B cell (primary cell): ENCODE results near the gene C1orf115.

Experiments
- EZH2 ChIP-seq: IDR thresholded peaks from 2 replicates; pipeline ENCODE4 v1.6.1; 2012; ENCODE audit warnings: borderline replicate concordance, low read depth, mild to moderate bottlenecking, moderate library complexity, low read length; ENCODE audit not compliant: insufficient read depth, poor library complexity, severe bottlenecking
- TF ChIP-seq, protein P1 (sequence below): fragments of 200-600 bp; IDR thresholded peaks from one replicate; pipeline ENCODE4 v1.8.0; 2022; ENCODE audit warnings: antibody characterized with exemption, mild to moderate bottlenecking

DNA sequence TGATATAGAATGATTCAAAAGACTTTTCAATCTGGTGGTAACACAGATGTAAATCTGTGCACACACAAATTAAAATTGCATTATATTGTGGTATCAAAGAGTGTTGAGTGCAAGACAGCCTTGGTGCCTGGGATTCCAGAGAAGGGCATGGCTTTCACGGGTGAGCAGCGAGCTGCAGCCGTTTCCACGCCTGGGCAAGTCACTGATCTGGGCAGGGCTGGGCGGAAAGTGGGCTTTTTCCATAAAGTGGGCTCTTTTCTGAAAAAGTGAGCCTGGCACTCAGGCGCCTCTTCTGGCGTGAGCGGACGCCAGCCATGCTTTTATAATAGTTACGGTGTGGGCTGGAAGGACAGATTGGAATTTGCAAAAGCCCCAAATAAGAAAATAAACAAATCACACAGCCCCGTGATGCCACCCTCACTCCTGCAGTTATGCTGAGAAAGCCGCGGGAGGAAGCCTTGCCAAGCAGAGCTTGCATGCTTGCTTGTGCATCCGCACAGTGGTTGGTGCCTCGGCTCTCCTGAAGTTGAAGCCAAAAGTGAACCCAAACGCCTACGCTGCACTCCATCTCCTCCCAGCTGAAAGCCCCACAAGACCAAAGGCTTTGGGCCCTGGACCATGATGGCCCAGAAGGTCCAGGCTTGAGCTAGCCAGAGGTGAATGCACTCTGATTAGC lies 7.1 kb upstream of the C1orf115 start:
- TF ChIP-seq, protein P1, sequence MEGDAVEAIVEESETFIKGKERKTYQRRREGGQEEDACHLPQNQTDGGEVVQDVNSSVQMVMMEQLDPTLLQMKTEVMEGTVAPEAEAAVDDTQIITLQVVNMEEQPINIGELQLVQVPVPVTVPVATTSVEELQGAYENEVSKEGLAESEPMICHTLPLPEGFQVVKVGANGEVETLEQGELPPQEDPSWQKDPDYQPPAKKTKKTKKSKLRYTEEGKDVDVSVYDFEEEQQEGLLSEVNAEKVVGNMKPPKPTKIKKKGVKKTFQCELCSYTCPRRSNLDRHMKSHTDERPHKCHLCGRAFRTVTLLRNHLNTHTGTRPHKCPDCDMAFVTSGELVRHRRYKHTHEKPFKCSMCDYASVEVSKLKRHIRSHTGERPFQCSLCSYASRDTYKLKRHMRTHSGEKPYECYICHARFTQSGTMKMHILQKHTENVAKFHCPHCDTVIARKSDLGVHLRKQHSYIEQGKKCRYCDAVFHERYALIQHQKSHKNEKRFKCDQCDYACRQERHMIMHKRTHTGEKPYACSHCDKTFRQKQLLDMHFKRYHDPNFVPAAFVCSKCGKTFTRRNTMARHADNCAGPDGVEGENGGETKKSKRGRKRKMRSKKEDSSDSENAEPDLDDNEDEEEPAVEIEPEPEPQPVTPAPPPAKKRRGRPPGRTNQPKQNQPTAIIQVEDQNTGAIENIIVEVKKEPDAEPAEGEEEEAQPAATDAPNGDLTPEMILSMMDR, result no peak
- TF ChIP-seq EZH2, result no peak
